ENCODE results near the gene CCDC28A. TPM values are rescaled to one million over a fixed set of nuclear protein-coding genes. Genes with fewer than 3 reads are reported as not detected.
A peak's percentile ranks its signal among the peaks of the same experiment; 100 is the strongest.
"Not testable (repeated sequence)": the region's sequence is repeated elsewhere in the genome, so short reads cannot be mapped to it uniquely, and the experiment has no call there.

Gene CCDC28A
- total RNA-seq, 4 donors from 2014 or later, result 18.3 to 26.0 (median 22.1) TPM

GRCh38 chr6:138727182-138727581, 46.4 kb upstream of the CCDC28A start:
- H3K36me3 ChIP-seq, result no peaks in the 10 kb centered on the region

GRCh38 chr6:138728662-138729061, 44.9 kb upstream of the CCDC28A start:
- Histone ChIP-seq H3K36me3 (no peaks in the 10 kb centered on the region), H3K27me3 (no peaks in the 10 kb centered on the region), H3K4me3 (no peak overlapping the region), H3K4me1 (no peaks in the 10 kb centered on the region), H3K27ac (replicated peaks in 1 of 4) (no peak overlapping the region), H3K9me3 (no peaks in the 10 kb centered on the region)
- intact Hi-C loops (cut with DNase I), result no loop called here
- no peak for TF ChIP-seq POLR2A (IDR thresholded peaks at IDR 0.05; ENCODE audit: low read depth)
- TF ChIP-seq POLR2AphosphoS5 (IDR thresholded peaks at IDR 0.05), result no peak
- no peak for TF ChIP-seq EP300 (IDR thresholded peaks at IDR 0.05)
- TF ChIP-seq CTCF (IDR thresholded peaks at IDR 0.05), result no peak
- WGBS, result 72% methylated on average over 2 of the region's 2 CpGs
- peak; percentile 14 for DNase-seq (ENCODE audit: extremely low spot score)

More at GRCh38 chr6:138727182-138727581, 46.4 kb upstream of the CCDC28A start:
- no peaks in the 10 kb centered on the region for H3K27me3 ChIP-seq
- intact Hi-C loops (cut with DNase I), result no loop called here
- peak; percentile 31 for DNase-seq (ENCODE audit: extremely low spot score)
- no peak overlapping the region for H3K27ac ChIP-seq (replicated peaks in 1 of 4)
- peaks cover 0 to 6% (median 2%) of the 10 kb centered on the region in 4 donors for H3K4me1 ChIP-seq
- no peak overlapping the region for H3K4me3 ChIP-seq
- H3K9me3 ChIP-seq, result no peaks in the 10 kb centered on the region
- WGBS, result 77% methylated on average over 3 of the region's 3 CpGs
- TF ChIP-seq POLR2A (IDR thresholded peaks at IDR 0.05; ENCODE audit: low read depth), result no peak
- TF ChIP-seq POLR2AphosphoS5 (IDR thresholded peaks at IDR 0.05), result no peak
- TF ChIP-seq EP300 (IDR thresholded peaks at IDR 0.05), result no peak
- no peak for TF ChIP-seq CTCF (IDR thresholded peaks at IDR 0.05)

GRCh38 chr6:138730037-138730436, 43.5 kb upstream of the CCDC28A start:
- H3K9me3 ChIP-seq; intact Hi-C loops (cut with DNase I); H3K27me3 ChIP-seq; DNase-seq (ENCODE audit: extremely low spot score); H3K4me3 ChIP-seq; H3K4me1 ChIP-seq; H3K36me3 ChIP-seq; H3K27ac ChIP-seq (replicated peaks in 1 of 4): not testable (repeated sequence)
- 94% methylated on average over 5 of the region's 5 CpGs for WGBS

GRCh38 chr6:138734585-138734984, 39.0 kb upstream of the CCDC28A start:
- Histone ChIP-seq H3K9me3 (no peaks in the 10 kb centered on the region), H3K36me3 (no peaks in the 10 kb centered on the region), H3K27ac (replicated peaks in 1 of 4) (no peak overlapping the region), H3K4me3 (no peak overlapping the region), H3K4me1 (no peaks in the 10 kb centered on the region), H3K27me3 (no peaks in the 10 kb centered on the region)
- intact Hi-C loops (cut with DNase I), result no loop called here
- TF ChIP-seq EP300 (IDR thresholded peaks at IDR 0.05) (no peak), POLR2AphosphoS5 (IDR thresholded peaks at IDR 0.05) (no peak), CTCF (IDR thresholded peaks at IDR 0.05) (no peak), POLR2A (IDR thresholded peaks at IDR 0.05; ENCODE audit: low read depth) (no peak)
- no peak for DNase-seq (ENCODE audit: extremely low spot score)
- WGBS, result 100% methylated on average over 1 of the region's 1 CpG

GRCh38 chr6:138736640-138737039, 36.9 kb upstream of the CCDC28A start:
- Histone ChIP-seq H3K27me3 (no peaks in the 10 kb centered on the region), H3K4me1 (no peaks in the 10 kb centered on the region), H3K27ac (replicated peaks in 1 of 4) (no peak overlapping the region), H3K36me3 (no peaks in the 10 kb centered on the region), H3K4me3 (no peak overlapping the region), H3K9me3 (no peaks in the 10 kb centered on the region)
- WGBS, result 92% methylated on average over 5 of the region's 5 CpGs
- intact Hi-C loops (cut with DNase I), result no loop called here
- no peak for DNase-seq (ENCODE audit: extremely low spot score)
- TF ChIP-seq CTCF (IDR thresholded peaks at IDR 0.05) (no peak), POLR2AphosphoS5 (IDR thresholded peaks at IDR 0.05) (no peak), EP300 (IDR thresholded peaks at IDR 0.05) (no peak), POLR2A (IDR thresholded peaks at IDR 0.05; ENCODE audit: low read depth) (no peak)

Measured in esophagus muscularis mucosa (tissue), 4 donors.